Measurements from ENCODE around the gene TBC1D28.
"Not testable (repeated sequence)": the region's sequence is repeated elsewhere in the genome, so short reads cannot be mapped to it uniquely, and the experiment has no call there.

DNA sequence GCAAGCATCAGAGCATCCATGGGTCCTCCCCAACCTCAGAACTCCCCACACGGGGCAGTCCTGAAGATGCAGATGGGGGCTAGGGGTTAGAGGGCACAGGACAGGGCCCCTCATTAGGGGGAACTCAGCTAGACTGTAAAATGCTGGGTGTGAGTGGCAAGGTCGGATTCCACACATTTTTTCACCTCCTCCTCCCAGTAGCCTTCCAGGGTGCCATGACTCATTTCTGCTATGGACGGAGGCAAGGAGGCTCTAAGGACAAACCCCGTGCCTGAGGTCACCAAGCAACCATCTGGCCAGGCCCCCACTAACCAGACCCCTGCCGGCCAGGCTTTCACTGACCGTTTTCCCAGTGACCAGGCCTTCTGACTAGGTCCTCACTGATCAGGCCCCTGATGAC is 1.1 kb downstream of the TBC1D28 start:
- TF ChIP-seq TCF7L2 (IDR thresholded peaks at IDR 0.05; ENCODE audit: borderline replicate concordance, low read depth, low read length); ZNF302 (tag by site-specific recombination; IDR thresholded peaks at IDR 0.05; ENCODE audit: low read depth); KLF16 (tag by site-specific recombination; IDR thresholded peaks at IDR 0.05): not testable (repeated sequence)
- TF ChIP-seq, protein P1, sequence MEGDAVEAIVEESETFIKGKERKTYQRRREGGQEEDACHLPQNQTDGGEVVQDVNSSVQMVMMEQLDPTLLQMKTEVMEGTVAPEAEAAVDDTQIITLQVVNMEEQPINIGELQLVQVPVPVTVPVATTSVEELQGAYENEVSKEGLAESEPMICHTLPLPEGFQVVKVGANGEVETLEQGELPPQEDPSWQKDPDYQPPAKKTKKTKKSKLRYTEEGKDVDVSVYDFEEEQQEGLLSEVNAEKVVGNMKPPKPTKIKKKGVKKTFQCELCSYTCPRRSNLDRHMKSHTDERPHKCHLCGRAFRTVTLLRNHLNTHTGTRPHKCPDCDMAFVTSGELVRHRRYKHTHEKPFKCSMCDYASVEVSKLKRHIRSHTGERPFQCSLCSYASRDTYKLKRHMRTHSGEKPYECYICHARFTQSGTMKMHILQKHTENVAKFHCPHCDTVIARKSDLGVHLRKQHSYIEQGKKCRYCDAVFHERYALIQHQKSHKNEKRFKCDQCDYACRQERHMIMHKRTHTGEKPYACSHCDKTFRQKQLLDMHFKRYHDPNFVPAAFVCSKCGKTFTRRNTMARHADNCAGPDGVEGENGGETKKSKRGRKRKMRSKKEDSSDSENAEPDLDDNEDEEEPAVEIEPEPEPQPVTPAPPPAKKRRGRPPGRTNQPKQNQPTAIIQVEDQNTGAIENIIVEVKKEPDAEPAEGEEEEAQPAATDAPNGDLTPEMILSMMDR (tag by site-specific recombination; IDR thresholded peaks at IDR 0.05) = not testable (repeated sequence)

Measured in HEK293 (cell line).